ENCODE data around the gene STX12.
"Not testable (repeated sequence)": the region's sequence is repeated elsewhere in the genome, so short reads cannot be mapped to it uniquely, and the experiment has no call there.

The STX12 gene

GRCh38 chr1:27775336-27775735, 2.3 kb downstream of the STX12 start:
- CTCF ChIA-PET = interaction anchor here (1.3 kb wide), 2 partner anchors 10 to 55 kb away, joined by 3 read pairs; no protein-coding TSS in a partner anchor

GRCh38 chr1:27776276-27776675, 3.3 kb downstream of the STX12 start:
- TF ChIP-seq ZNF121 (tag by site-specific recombination; IDR thresholded peaks at IDR 0.05) = 0 out of 2 replicates have a peak, but pooled peaks have one; percentile 50
- H3K4me3 ChIP-seq (ENCODE audit: low read depth, low read length); H3K27ac ChIP-seq (ENCODE audit: extremely low read depth, low read depth, low read length); POLR2A ChIA-PET; H3K36me3 ChIP-seq (ENCODE audit: control insufficient read depth in 2 of 2, insufficient read depth in 1 of 2, low read length in 2 of 2); H3K4me1 ChIP-seq (ENCODE audit: control insufficient read depth, insufficient read depth, low read length); H3K9me3 ChIP-seq (ENCODE audit: control insufficient read depth, insufficient read depth, low read depth, low read length): not testable (repeated sequence)
- CTCF ChIA-PET = interaction anchor here (0.5 to 0.6 kb wide), 2 partner anchors 57 kb away, joined by 3 to 4 read pairs; no protein-coding TSS in a partner anchor

More at GRCh38 chr1:27775336-27775735, 2.3 kb downstream of the STX12 start:
- H3K9me3 ChIP-seq (ENCODE audit: control insufficient read depth, insufficient read depth, low read depth, low read length); H3K4me3 ChIP-seq (ENCODE audit: low read depth, low read length); H3K4me1 ChIP-seq (ENCODE audit: control insufficient read depth, insufficient read depth, low read length); H3K27ac ChIP-seq (ENCODE audit: extremely low read depth, low read depth, low read length); H3K36me3 ChIP-seq (ENCODE audit: control insufficient read depth in 2 of 2, insufficient read depth in 1 of 2, low read length in 2 of 2): not testable (repeated sequence)
- POLR2A ChIA-PET = interaction anchor here (1.2 kb wide), 1 partner anchor 106 kb away, joined by 4 read pairs; no protein-coding TSS in a partner anchor
- TF ChIP-seq SCRT1 (tag by site-specific recombination; IDR thresholded peaks at IDR 0.05; ENCODE audit: borderline replicate concordance) = 0 out of 2 replicates have a peak, but pooled peaks have one; percentile 14

- H3K27ac ChIP-seq (ENCODE audit: extremely low read depth, low read depth, low read length) = no peak overlapping the region
- H3K4me3 ChIP-seq (ENCODE audit: low read depth, low read length) = no peak overlapping the region
- ChIA-PET CTCF (no interaction called here), POLR2A (interaction anchor here (0.5 to 1.0 kb wide), 2 partner anchors 33 to 174 kb away, joined by 4 read pairs; partner anchors contain the start of gene AHDC1)
- TF ChIP-seq ZNF24 (tag by site-specific recombination; IDR thresholded peaks at IDR 0.05) (no peak), ZNF112 (tag by site-specific recombination; IDR thresholded peaks at IDR 0.05) (no peak), ZSCAN4 (tag by site-specific recombination; IDR thresholded peaks at IDR 0.05) (no peak), ZBTB44 (tag by site-specific recombination; IDR thresholded peaks at IDR 0.05) (no peak), ZNF544 (tag by site-specific recombination; IDR thresholded peaks at IDR 0.05) (no peak), INSM2 (tag by site-specific recombination; IDR thresholded peaks at IDR 0.05) (no peak), ATF2 (tag by site-specific recombination; IDR thresholded peaks at IDR 0.05; ENCODE audit: low read depth) (no peak), ZNF248 (tag by site-specific recombination; IDR thresholded peaks at IDR 0.05) (no peak), ZNF704 (tag by site-specific recombination; IDR thresholded peaks at IDR 0.05) (no peak), ZNF610 (tag by site-specific recombination; IDR thresholded peaks at IDR 0.05; ENCODE audit: borderline replicate concordance) (no peak), ZNF791 (tag by site-specific recombination; IDR thresholded peaks at IDR 0.05) (no peak), KLF1 (tag by site-specific recombination; IDR thresholded peaks at IDR 0.05) (no peak), ZNF404 (tag by site-specific recombination; IDR thresholded peaks at IDR 0.05) (no peak), ZNF157 (tag by site-specific recombination; IDR thresholded peaks at IDR 0.05) (no peak)
- H3K36me3 ChIP-seq (ENCODE audit: control insufficient read depth in 2 of 2, insufficient read depth in 1 of 2, low read length in 2 of 2) = peaks cover 0 to 6% of the 10 kb centered on the region in 2 experiments; a peak in 2 of 3 replicates
- no peaks in the 10 kb centered on the region for H3K9me3 ChIP-seq (ENCODE audit: control insufficient read depth, insufficient read depth, low read depth, low read length)
- no peaks in the 10 kb centered on the region for H3K4me1 ChIP-seq (ENCODE audit: control insufficient read depth, insufficient read depth, low read length)
These were observed 5.0 kb downstream of the STX12 start for GRCh38 chr1:27778056-27778455.

Data from HEK293 (cell line).